NCI-H510A treated with DMSO at 0.1 percent for 48 hours (cell line): ENCODE measurements around the gene NCF2.

Experiments used
- DNase-seq: peaks from one replicate; lab custom pipeline; 2025; lab: John Stamatoyannopoulos, UW

The NCF2 gene

DNA sequence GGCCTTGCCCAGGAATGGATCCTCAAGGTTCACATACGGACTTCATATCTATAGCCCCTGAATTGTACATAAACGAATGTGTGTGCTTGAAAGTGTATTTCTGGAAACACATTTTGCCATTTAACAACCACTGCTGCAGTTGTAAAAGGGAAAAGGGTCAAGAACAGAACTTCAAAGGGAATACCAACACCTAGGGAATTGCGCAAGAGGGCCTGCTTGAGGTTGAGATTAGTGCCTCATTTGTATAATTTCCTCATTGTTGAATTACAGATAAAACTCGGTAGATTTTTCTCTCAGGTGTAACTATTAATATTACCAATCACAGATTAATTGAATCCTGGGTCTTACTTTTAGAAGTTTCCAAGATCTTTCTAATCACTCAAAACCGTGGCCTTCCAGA lies 6.1 kb downstream of the NCF2 start:
- no peak for DNase-seq

DNA sequence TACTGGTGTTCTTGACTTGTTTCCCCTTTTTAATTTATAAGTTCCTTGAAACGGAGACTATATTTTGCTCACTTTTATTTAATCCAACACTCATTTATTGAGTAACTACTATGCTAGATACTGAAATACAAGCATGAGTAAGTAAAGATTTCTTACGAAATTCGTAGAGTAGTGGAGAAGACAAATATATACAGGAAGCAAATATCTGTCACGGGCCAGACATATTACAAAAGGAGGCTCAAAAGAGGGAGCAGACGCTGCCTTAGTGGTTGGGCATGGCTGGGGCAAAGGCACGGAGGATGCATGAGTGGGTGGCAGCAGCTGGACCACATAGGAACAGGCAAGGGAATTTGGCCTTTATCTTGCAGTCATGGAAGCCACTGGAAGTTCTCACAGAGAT lies 6.8 kb downstream of the NCF2 start:
- DNase-seq = no peak

DNA sequence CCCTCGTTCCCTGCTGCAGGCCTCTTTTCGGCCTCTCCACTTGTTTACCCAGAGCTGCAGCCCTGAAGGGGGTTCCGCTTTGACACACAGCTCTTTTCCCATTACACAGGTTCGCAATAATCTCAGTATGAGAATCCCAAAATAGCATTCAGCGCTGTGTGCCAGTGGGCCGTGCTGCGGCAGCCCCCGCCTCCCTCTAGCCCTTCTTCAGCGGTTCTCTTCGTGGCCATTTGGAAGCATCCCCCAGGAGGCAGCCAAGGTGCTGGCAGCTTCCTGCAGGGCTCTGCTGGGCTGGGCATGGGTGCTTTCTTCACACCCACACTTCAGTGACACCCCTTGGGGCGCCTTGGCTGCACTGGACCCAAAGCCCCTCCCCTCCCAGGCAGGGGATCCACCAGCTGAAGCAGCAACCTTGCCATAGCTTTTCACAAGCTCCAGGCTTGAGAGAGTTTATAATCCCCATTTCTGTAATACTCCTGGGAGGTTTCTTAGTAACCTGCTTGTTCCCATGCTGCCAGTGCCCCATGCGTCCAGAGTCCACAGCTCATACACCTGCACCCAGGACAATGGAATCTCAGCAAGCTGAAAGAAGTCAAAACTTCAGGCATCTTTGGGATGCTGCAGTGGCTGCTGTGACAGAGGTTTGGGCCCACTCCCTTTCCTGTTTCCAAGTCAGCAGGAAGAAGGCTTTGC lies 8.1 kb downstream of the NCF2 start:
- DNase-seq = no peak

DNA sequence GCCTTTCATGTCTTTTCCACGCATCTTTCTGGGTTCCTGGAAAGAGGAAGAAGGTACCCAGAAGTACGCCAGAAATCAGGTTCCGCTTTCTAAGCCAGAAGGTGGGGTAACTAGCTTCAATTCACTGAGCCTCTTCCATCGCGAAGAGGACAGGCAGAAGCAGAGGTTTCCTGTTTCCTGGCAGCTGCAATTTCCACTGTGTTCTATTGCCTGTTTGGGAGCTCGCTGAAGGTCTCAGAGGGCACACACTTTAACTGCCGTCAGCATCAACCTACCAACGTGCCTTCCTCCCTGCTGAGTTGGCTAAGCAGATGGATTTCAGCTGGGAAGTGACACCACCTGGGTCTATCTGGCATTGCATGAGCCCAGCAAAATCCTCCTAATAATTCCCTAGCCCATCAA lies 10.0 kb downstream of the NCF2 start:
- peak; percentile 40 for DNase-seq

DNA sequence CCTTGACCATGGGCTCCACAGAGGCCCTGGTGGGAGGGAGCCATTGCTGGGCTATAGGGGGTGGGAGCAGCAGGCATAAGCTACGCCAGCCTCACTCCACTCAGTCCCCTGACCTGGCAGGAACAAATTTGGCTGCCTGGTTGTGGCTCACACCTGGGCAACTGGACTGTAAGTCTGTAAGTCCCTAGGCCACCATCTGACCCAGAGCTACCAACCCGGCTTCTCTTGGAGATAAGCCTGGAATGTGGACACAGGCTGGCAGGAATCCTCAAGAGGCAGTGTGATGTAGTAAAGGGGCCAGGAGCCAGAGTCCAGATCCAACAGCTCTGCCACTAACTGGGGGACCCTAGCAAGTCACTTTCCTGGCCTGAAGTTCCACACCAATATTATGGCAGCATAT lies 11.4 kb downstream of the NCF2 start:
- DNase-seq = no peak

DNA sequence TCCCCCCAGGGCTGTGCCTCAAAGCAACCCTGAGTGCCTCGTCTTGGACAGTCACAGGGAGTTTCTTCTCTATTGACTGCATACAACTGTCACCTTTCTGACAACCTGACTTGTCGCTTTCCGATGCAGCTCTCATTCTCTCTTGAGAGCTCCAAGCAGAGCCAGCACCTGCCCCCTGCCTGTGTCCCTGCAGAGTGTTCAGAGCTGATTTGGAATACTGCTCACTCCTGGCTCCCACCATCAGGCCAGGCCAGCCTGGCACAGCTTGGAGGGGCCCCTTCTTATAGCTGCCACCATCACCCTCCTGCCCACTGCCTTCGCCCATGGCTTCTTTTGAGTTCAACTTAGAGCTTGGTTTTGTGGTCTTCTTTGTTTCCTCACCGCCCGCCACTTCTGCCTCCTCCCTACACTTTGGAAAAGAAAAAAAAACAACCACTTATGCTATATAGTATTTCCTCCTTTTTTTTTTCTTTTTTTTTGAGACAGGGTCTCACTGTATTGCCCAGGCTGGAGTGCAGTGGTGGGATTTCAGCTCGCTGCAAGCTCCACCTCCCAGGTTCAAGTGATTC lies 12.3 kb downstream of the NCF2 start:
- DNase-seq = no peak

DNA sequence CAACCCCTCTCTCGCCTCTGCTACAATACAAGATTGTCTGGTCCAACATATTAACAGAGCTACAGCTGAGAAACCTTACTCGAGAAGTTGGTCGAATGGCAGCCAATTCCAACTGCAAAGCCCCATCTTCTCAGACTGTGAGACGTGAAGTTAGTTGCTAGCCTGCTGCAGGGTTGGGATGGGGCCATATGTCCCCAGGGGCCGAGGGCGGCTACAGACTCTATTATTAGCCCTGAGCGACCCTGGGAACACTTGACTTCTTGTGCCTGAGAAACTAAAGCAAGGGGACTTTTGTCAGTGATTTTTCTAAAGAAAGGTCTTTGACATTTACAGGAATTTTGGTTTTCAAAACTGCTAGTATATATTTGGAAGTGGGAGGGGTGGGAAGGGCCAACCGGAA lies 13.7 kb downstream of the NCF2 start:
- no peak for DNase-seq

DNA sequence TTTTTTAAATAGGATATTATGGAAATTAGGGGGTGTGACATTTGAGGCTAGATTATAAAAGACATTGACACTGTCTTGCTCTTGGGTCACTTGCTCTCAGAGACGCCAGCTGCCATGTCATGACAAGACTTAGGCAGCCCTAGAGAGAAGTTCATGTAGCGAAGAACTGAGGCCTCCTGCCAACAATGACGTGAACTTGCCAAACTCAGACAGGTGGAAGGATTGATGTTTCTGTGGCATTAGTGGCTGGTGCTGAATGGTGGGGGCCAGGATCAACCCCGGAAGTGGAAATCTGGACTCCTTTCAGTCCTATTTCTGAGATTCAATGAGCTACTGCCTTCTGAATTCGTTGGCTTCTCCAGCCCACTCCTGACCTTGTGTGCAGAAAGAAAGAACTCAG lies 14.7 kb downstream of the NCF2 start:
- no peak for DNase-seq

DNA sequence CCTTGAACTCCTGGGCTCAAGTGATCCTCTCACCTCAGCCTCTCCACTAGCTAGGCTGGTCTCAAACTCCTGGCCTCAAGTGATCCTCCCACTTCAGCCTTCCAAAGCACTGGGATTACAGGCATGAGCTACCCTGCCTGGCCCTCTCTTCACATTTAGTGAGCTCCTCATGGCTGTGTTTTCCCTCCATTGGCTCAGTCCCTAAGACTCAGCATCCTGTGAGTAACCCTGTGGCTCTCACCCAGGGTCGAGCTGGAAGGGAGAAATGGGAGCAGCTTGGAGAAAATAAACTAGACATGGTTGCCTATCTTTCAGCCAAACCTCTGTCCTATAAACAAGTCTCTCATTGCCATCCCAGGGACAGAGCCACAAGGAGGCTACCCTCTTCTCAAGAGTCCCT lies 17.5 kb downstream of the NCF2 start:
- no peak for DNase-seq

DNA sequence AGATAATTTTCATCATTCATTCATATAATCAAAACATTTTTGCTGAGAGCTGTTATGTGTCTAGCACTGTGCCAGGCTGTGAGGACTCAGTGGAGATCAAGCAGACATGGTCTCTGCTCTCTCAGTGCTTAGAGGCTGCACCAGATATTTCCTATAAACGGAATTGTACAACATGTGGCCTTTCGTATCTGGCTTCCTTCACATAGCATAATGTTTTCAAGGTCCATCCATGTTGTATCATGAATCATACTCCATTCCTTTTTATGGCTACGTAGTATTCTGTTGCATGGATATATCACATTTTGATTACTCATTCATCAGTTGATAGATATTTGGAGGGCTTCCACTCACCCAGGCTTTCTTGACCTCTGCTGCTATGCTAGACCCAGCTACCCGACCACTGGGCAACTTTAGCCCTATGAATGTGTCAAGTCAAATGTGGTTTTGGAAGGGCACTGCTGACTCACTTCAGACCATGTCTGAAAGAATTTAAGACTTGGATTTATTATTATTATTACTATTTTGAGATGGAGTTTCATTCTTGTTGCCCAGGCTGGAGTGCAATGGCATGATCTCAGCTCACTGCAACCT lies 18.5 kb downstream of the NCF2 start:
- DNase-seq = no peak

DNA sequence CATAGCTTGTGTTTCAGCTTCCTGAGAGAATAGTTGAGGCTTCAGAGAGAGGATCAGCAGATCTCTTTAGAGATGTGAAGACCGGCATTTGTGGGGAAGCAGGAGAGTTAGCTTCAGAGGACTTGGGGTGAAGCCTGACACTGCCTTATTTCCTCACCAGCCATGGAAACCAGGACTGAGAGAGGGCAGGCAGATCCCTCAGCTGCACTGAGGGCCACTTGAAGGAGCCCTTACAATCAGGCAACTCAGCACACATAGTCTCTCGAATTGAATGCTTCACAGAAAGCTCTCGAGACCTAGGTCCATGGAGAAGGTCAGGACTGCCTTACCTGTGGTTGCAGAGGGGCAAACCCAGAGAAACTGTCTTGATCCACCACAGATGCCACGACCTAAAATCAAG lies 19.8 kb downstream of the NCF2 start:
- no peak for DNase-seq

DNA sequence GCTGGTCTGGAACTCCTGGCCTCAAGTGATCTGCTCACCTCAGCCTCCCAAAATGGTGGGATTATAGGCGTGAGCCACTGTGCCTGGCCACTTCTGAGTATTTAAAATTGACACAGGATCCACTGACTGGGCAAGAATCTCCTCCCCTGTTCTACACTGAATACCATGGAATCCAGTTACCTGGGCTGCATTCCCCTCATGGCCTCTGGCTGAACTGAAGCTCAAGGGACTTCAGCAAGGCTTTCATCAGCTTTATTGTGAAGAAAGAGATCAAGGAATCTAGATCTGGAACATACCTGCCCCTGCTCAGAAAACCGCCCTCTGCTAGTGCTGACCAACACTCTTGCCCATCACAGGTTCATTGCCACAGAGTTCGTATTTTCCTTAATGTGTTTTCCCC lies 20.5 kb downstream of the NCF2 start:
- DNase-seq = no peak

DNA sequence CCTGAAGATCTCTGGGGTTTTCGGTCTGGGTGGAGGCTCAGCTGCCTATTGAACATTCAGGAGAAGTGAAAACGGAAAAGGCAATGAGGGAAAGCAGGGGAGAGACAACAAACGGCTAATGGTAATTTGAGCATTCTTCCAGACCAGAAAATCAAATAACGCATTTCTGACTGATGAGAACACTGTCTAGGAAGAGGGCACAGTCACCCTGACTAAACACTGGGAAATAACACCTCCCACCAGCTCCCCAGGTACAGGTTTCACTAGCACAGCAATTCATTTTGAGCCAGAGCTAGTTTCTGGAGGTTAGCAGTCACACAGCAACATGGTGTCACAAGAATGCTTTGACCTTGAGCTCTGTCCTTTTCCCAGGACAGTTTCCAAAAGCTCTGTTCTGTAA lies 21.1 kb downstream of the NCF2 start:
- no peak for DNase-seq

DNA sequence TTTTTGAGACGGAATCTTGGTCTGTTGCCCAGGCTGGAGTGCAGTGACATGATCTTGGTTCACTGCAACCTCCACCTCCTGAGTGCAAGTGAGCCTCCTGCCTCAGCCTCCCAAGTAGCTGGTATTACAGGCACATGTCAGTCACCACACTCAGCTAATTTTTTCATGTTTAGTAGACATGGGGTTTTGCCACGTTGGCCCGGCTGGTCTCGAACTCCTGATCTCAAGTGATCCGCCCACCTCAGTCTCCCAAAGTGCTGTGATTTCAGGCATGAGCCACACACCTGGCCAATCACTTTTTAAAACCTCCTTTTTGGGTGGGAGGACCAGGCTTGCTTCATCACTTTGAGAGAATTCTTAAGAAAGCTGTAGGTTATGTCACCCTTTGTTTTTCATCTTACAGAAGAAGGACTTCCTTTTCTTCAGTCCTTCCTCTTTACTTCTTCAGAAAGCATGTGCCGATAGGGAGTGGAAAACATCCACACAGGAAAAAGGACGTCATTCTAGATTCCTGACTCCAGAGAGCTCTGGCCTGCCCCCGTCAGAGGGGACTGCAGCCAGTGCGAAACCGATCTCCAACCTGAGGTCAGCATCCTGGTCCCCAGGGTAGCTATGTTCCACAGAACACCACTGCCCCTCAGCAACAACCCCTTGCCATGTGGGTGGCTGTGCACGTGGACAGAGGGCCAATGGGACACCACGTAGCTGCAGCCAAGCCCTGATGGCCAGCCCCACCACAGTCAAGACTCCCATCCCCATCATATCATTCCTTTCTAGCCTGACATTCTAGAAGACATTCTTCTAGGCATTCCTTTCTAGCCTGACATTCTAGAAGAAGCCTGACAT lies 21.9 kb downstream of the NCF2 start:
- no peak for DNase-seq

DNA sequence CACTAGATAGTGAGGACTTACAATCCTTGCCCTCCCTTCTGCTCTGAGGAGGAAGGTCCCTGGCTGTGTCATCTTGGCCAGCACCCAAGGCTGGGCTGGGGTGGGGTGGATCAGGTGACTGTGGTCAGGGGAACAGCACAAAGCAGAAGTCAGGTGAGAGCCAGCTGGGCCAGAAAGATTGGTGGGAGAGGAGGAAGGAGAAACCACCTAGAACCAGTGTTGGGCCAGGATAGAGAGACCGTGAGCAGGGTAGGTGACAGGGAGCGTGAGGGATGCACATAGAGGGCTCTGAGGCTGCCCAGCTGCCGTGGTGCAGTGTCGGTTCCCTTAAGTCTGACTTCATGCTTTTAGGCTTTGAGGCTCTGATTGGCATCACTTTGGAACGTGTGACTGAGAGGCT lies 22.7 kb downstream of the NCF2 start:
- DNase-seq = no peak

DNA sequence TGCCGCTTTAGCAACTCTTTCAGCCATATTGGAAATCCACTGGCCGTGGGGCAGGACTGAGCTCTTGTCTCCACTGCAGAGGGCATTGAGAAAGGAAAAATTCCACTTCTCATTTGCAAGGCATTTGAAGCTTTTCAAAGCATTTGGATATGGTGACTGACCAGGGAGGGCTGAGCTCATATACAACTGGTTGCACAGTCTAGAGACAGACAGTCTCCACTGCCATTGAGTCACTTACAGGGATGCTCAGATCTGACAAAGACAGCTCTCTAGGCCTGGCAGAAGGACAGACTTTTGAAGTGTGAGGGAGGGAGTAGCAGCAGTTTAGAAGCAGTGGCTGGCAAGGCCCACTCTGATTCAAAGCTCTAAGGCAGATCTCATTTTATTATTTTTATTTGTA lies 24.2 kb downstream of the NCF2 start:
- DNase-seq = no peak

DNA sequence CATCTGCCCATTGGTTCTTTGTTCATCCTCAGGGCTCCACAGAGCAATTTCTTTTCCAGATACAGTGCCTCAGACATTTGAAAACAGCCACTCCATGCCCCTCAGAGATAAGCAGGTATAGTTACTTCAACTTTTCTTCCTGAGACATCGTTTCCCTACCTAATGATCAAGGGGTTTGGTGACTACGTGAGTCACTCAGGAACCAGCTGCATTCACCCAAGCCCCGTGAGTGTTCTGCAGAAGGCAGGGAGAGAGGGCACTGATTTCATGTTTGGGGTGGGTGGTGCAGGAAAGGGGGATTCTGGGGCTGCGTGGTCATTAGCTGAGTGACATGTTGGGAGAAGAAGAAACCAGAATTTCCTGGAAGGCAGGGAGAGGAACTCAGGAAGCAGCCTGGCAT lies 25.0 kb downstream of the NCF2 start:
- no peak for DNase-seq

DNA sequence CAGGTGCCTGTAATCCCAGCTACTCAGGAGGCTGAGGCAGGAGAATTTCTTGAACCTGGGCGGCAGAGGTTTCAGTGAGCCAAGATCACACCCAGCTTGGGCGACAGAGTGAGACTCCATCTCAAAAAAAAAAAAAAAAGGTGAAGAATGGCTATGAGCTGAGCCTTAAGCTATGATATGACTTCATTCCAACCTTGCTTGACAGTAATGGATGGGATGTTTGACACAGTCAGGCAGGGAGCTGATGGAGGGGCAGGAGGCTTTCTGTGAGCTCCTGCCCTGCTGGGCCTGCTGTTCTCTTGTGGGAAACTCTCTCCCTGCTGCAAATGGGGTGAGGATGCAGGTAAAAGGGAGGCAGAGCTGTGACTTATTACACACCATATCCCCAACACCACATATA lies 27.6 kb downstream of the NCF2 start:
- DNase-seq = no peak

DNA sequence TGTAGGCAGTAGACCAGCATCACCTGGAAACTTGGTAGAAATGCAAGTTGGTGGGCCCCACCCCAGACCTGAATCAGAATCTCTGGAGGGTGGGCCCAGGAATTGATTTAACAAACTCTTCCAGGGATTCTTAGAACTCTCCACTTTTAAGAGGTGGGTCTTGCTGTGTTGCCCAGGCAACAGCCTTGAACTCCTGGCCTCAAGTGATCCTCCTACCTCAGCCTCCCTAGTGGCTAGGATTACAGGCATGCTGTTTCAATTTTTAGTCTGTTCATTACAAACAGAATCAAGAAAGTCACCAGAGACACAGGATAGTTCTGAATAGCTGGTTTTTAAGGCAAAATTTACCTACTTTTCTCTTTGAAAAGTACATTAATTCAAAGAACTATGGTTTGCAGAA lies 31.2 kb downstream of the NCF2 start:
- no peak for DNase-seq

DNA sequence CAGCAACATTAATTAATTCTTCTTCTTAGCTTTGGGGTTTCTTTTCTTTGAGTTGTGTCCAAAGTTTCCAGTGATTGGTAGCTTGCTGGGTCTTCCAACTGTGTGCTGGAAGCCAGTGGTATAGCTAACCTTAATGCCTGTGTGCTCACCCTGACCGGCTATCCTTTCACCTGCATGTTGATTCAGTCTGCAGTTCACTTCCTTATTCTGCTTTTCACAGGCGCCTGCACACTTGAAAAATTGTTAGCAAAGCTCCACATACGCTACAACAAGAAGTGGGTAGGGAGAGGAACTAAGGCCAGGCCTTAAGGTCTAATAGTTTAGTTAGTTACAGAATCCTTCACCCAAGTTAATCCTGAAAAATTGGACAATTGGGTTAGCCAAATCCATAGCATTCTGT lies 35.7 kb downstream of the NCF2 start:
- DNase-seq = no peak

DNA sequence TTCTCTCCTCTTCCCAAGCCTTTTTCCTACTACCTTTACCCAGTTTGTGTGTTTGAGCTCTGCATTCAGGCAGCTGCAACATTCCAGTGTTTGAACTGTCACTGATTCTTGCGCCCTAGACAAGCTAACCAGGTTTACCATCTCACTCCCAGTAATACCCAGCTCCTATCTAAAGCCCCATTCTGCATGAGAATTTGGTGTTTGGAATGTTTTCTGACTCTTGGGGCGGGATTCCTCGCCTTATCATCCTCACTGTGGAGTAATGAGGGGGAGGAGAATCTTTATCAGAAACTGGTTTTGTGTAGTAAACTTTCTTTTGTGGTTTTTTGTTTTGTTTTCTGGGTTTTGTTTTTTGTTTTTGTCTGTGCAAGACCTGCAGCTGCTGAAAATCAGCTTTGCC lies 36.5 kb downstream of the NCF2 start:
- DNase-seq = no peak

DNA sequence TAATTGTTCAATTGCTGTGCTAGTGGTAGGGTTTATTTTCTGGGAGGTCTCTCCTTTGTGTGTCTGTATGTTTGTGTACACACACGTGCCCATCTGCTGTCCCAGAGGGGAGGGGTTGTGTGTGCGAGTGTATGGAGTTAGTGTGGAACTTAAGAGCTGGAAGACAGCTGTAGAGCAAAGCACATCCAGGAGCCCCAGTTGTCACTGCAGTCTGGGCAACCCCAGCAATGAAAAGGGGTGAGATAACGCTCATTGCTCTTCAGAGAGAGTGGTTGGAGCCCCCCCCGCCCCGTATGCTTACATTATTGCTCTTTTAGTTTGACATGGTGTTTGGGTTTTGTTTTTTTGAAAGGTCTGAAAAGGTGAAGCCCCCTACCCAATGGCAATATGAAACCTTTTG lies 36.9 kb downstream of the NCF2 start:
- no peak for DNase-seq

DNA sequence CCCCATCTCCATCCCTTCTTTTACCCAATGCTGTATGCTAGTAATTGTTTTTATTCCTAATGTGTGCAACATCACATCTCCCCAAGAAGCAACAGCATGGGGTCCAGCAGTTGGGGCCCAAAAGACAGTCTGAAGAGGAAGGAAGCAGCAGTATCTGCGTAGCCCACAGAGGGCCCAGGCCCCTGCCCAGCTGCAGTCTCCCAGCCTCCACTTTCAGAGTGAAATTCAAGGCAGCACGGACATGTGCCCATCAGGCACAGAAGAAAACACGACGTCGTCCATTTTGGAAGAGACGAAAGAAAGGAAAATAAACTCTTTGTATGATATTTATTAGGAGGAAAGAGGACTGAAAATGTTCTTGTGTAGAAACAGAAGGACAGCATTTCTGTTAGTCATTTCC lies 37.4 kb downstream of the NCF2 start:
- no peak for DNase-seq
